Stimulated activated CD4-positive, alpha-beta T cell treated with anti-CD3 and anti-CD28 coated beads, Interleukin-12 subunit alpha, Interleukin-12 subunit beta, amount 100 ng/mL, for 4 hours (primary cell): ENCODE measurements around the gene RBM8A.

Experiments used
- DNase-seq: peaks from one replicate; pipeline ENCODE4 v3.0.0-alpha.2; 2020

RBM8A gene

GRCh38 chr1:145912128-145912641 is 15.1 kb downstream of the RBM8A start:
- no peak for DNase-seq

GRCh38 chr1:145908653-145909052 is 18.6 kb downstream of the RBM8A start:
- DNase-seq: no peak

- no peak for DNase-seq
Measured at GRCh38 chr1:145906954-145907753, 20.1 kb downstream of the RBM8A start.

- DNase-seq: no peak
Measured at GRCh38 chr1:145901312-145902021, 25.8 kb downstream of the RBM8A start.

- no peak for DNase-seq
Measured at GRCh38 chr1:145898756-145899155, 28.5 kb downstream of the RBM8A start.

- DNase-seq: no peak
Measured at GRCh38 chr1:145897969-145898368, 29.3 kb downstream of the RBM8A start.

GRCh38 chr1:145895471-145895870 is 31.8 kb downstream of the RBM8A start:
- DNase-seq: no peak

- no peak for DNase-seq
Measured at GRCh38 chr1:145893306-145894055, 33.8 kb downstream of the RBM8A start.

GRCh38 chr1:145892486-145893087 is 34.7 kb downstream of the RBM8A start:
- no peak for DNase-seq

GRCh38 chr1:145891587-145892485 is 35.4 kb downstream of the RBM8A start:
- peak; percentile 42 for DNase-seq

GRCh38 chr1:145891143-145891542 is 36.1 kb downstream of the RBM8A start:
- no peak for DNase-seq

GRCh38 chr1:145889722-145890121 is 37.6 kb downstream of the RBM8A start:
- no peak for DNase-seq

GRCh38 chr1:145887631-145888030 is 39.7 kb downstream of the RBM8A start:
- DNase-seq: no peak

GRCh38 chr1:145886816-145887215 is 40.5 kb downstream of the RBM8A start:
- DNase-seq: no peak

GRCh38 chr1:145886390-145886789 is 40.9 kb downstream of the RBM8A start:
- DNase-seq: no peak

- peak; percentile 84 for DNase-seq
Measured at GRCh38 chr1:145885738-145886287, 41.5 kb downstream of the RBM8A start, which contains the start of gene ANKRD35. Gene ANKRD35, minus strand, starts transcription at chr1:145885866. Its CDS starts 108 bp downstream, at chr1:145885758.

- DNase-seq: no peak
Measured at GRCh38 chr1:145884675-145885074, 42.6 kb downstream of the RBM8A start.

GRCh38 chr1:145879775-145880174 is 47.5 kb downstream of the RBM8A start:
- no peak for DNase-seq

GRCh38 chr1:145878724-145879123 is 48.6 kb downstream of the RBM8A start:
- DNase-seq: no peak

- no peak for DNase-seq
Measured at GRCh38 chr1:145877923-145878486, 49.3 kb downstream of the RBM8A start.

GRCh38 chr1:145874646-145875045 is 52.6 kb downstream of the RBM8A start:
- no peak for DNase-seq
